Prostate gland (tissue), 2 donors: ENCODE data around the gene PTGDR.

Experiments
- POLR2A ChIP-seq: fragments of 450-650 bp; IDR thresholded peaks from one replicate; pipeline ENCODE4 v1.6.1; 2016; ENCODE audit warnings: antibody characterized with exemption, mild to moderate bottlenecking
- TF ChIP-seq, protein P1 (sequence below), 4 experiments: fragments of 200-600 bp in 2 of 4; fragments of 450-650 bp in 2 of 4; sonication (generic) in 2 of 4; IDR thresholded peaks; 1 replicate in 3 of 4; 2 replicates in 1 of 4; pipeline ENCODE4 v1.5.1; 2016 to 2019; ENCODE audit warnings: antibody characterized with exemption in 4 of 4, mild to moderate bottlenecking in 2 of 4, moderate library complexity in 2 of 4

DNA sequence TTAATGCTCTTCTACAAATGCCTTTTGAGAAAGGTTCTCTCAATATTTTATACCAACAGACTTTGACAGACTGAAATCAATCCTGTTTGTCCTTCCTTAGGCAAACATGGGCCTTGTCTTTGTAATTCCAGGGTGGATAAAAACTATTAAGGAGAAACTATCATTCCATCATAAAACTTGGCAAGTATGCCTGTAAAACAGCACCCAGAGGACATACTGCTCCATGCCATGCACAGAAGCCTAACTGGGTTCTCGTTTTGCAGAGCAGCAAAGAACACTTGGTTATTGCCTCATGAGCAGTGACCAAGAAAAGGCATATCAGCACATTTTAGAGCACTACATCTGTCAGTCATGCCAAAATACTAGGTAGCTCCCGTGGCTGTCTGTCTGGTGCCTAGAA lies 33.8 kb upstream of the PTGDR start:
- TF ChIP-seq, protein P1, sequence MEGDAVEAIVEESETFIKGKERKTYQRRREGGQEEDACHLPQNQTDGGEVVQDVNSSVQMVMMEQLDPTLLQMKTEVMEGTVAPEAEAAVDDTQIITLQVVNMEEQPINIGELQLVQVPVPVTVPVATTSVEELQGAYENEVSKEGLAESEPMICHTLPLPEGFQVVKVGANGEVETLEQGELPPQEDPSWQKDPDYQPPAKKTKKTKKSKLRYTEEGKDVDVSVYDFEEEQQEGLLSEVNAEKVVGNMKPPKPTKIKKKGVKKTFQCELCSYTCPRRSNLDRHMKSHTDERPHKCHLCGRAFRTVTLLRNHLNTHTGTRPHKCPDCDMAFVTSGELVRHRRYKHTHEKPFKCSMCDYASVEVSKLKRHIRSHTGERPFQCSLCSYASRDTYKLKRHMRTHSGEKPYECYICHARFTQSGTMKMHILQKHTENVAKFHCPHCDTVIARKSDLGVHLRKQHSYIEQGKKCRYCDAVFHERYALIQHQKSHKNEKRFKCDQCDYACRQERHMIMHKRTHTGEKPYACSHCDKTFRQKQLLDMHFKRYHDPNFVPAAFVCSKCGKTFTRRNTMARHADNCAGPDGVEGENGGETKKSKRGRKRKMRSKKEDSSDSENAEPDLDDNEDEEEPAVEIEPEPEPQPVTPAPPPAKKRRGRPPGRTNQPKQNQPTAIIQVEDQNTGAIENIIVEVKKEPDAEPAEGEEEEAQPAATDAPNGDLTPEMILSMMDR (IDR thresholded peaks at IDR 0.05), result no peak
- TF ChIP-seq POLR2A, result no peak
